Uterus (tissue), 4 donors: ENCODE measurements around the gene SORL1. TPM values are rescaled to one million over a fixed set of nuclear protein-coding genes. Genes with fewer than 3 reads are reported as not detected.

ENCODE experiments used
- DNase-seq, 2 donors: peaks; one replicate each; pipeline ENCODE4 v3.0.0-alpha.2; 2019 to 2020
- H3K27ac ChIP-seq, 2 donors: fragments of 200-600 bp; sonication (generic); 1 replicate in 1 of 2; 2 replicates in 1 of 2; pipeline ENCODE4 v1.5.1; 2016 to 2018
- H3K27me3 ChIP-seq, 2 donors: fragments of 200-600 bp; sonication (generic); one replicate each; pipeline ENCODE4 v1.5.1; 2018 to 2019; ENCODE audit warnings: control low read depth in 1 of 2
- H3K36me3 ChIP-seq, 2 donors: fragments of 200-600 bp; sonication (generic); one replicate each; pipeline ENCODE4 v1.5.1; 2019; ENCODE audit warnings: control low read depth in 1 of 2
- H3K4me1 ChIP-seq, 2 donors: fragments of 200-600 bp; sonication (generic); one replicate each; pipeline ENCODE4 v1.5.1; 2018 to 2019; ENCODE audit warnings: control low read depth in 1 of 2
- H3K4me3 ChIP-seq, 2 donors: fragments of 200-600 bp; sonication (generic); 1 replicate in 1 of 2; 2 replicates in 1 of 2; pipeline ENCODE4 v1.5.1; 2018 to 2019; ENCODE audit warnings: mild to moderate bottlenecking in 1 of 2
- H3K9me3 ChIP-seq, 2 donors: fragments of 200-600 bp; sonication (generic); one replicate each; pipeline ENCODE4 v1.5.1; 2019; ENCODE audit warnings: control low read depth in 1 of 2
- CTCF ChIP-seq, 4 experiments: fragments of 200-600 bp in 2 of 4; fragments of 450-650 bp in 2 of 4; sonication (generic) in 2 of 4; IDR thresholded peaks; one replicate each; pipeline ENCODE4 v1.5.1; 2016 to 2019; ENCODE audit warnings: antibody characterized with exemption in 4 of 4, mild to moderate bottlenecking in 2 of 4, moderate library complexity in 1 of 4
- POLR2A ChIP-seq, 2 donors: fragments of 450-650 bp; IDR thresholded peaks; one replicate each; pipeline ENCODE4 v1.6.1; 2016; ENCODE audit warnings: antibody characterized with exemption in 2 of 2, mild to moderate bottlenecking in 1 of 2, moderate library complexity in 1 of 2
- intact Hi-C: fragments of 100-400 bp; cut with DNase I; formaldehyde crosslinking; loops from one replicate; pipeline ENCODE4 v1.15.1; 2023; ENCODE audit warnings: low total_unique reads
- total RNA-seq, 4 donors: library from RNA; depleted of rRNA in 3 of 4; stranded (reverse); fragments of >200 nt in 3 of 4; gene quantifications; one replicate each; pipeline versions ENCODE4 v1.1.0 to v1.2.4, GENCODE V29; 2014 to 2023
- donor health status: DM: yes; HTN: yes; CAD: no.

The SORL1 gene
- total RNA-seq, 4 donors from 2014 or later: 7.6 to 42.6 (median 17.2) TPM

- Histone ChIP-seq H3K27me3 (no peaks in the 10 kb centered on the region), H3K4me1 (no peaks in the 10 kb centered on the region), H3K4me3 (no peak overlapping the region), H3K9me3 (no peaks in the 10 kb centered on the region), H3K36me3 (no peaks in the 10 kb centered on the region), H3K27ac (peak overlapping the region in 1 of 2 donors; percentile 12)
- intact Hi-C loops: no loop called here
- DNase-seq: no peak
- TF ChIP-seq CTCF (IDR thresholded peaks at IDR 0.05) (no peak), POLR2A (IDR thresholded peaks at IDR 0.05) (no peak)
Observed at GRCh38 chr11:121453589-121454299, 1.6 kb downstream of the SORL1 start.

GRCh38 chr11:121455115-121455514 is 3.0 kb downstream of the SORL1 start:
- H3K27ac ChIP-seq: no peak overlapping the region
- H3K27me3 ChIP-seq: no peaks in the 10 kb centered on the region
- no peak for DNase-seq
- H3K4me3 ChIP-seq: no peak overlapping the region
- no peaks in the 10 kb centered on the region for H3K4me1 ChIP-seq
- TF ChIP-seq POLR2A (IDR thresholded peaks at IDR 0.05) (no peak), CTCF (IDR thresholded peaks at IDR 0.05) (no peak)
- H3K9me3 ChIP-seq: no peaks in the 10 kb centered on the region
- intact Hi-C loops: no loop called here
- H3K36me3 ChIP-seq: no peaks in the 10 kb centered on the region

GRCh38 chr11:121456151-121456550 is 4.0 kb downstream of the SORL1 start:
- no peaks in the 10 kb centered on the region for H3K27me3 ChIP-seq
- TF ChIP-seq POLR2A (IDR thresholded peaks at IDR 0.05): no peak
- no peak for TF ChIP-seq CTCF (IDR thresholded peaks at IDR 0.05)
- H3K4me3 ChIP-seq: no peak overlapping the region
- intact Hi-C loops: no loop called here
- no peaks in the 10 kb centered on the region for H3K36me3 ChIP-seq
- DNase-seq: no peak
- no peaks in the 10 kb centered on the region for H3K9me3 ChIP-seq
- no peak overlapping the region for H3K27ac ChIP-seq
- H3K4me1 ChIP-seq: no peaks in the 10 kb centered on the region

GRCh38 chr11:121456816-121457431 is 4.8 kb downstream of the SORL1 start:
- no peak overlapping the region for H3K4me3 ChIP-seq
- no peak overlapping the region for H3K27ac ChIP-seq
- H3K36me3 ChIP-seq: no peaks in the 10 kb centered on the region
- intact Hi-C loops: no loop called here
- H3K9me3 ChIP-seq: no peaks in the 10 kb centered on the region
- no peaks in the 10 kb centered on the region for H3K27me3 ChIP-seq
- TF ChIP-seq POLR2A (IDR thresholded peaks at IDR 0.05) (no peak), CTCF (IDR thresholded peaks at IDR 0.05) (no peak)
- no peaks in the 10 kb centered on the region for H3K4me1 ChIP-seq
- DNase-seq: no peak

- TF ChIP-seq CTCF (IDR thresholded peaks at IDR 0.05) (no peak), POLR2A (IDR thresholded peaks at IDR 0.05) (no peak)
- H3K9me3 ChIP-seq: no peaks in the 10 kb centered on the region
- H3K36me3 ChIP-seq: no peaks in the 10 kb centered on the region
- no peak overlapping the region for H3K4me3 ChIP-seq
- intact Hi-C loops: no loop called here
- no peaks in the 10 kb centered on the region for H3K4me1 ChIP-seq
- no peaks in the 10 kb centered on the region for H3K27me3 ChIP-seq
- no peak overlapping the region for H3K27ac ChIP-seq
- no peak for DNase-seq
Observed at GRCh38 chr11:121458551-121458950, 6.4 kb downstream of the SORL1 start.
